ENCODE measurements around the gene LY6G5B.

DNA sequence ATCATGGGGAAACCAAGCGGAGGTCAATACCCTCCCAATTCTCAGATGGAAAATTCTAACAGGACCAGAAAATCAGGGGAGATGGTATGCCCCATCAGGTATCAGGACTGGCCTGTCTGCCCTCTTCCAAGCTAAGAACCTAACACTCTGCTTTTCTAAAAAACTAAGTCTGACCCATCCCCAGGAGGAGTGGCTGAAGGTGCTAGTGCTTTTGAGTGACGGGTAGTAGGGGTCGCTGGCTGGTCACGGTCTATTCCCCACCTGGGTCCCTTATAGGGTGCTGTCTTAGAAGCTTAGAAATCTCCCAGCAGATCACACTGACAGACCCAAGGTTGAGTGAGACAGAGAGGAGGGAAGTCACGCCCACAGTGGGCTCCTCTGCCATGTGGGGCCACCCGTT is 23.8 kb downstream of the LY6G5B start:
- TF ChIP-seq, protein P1, sequence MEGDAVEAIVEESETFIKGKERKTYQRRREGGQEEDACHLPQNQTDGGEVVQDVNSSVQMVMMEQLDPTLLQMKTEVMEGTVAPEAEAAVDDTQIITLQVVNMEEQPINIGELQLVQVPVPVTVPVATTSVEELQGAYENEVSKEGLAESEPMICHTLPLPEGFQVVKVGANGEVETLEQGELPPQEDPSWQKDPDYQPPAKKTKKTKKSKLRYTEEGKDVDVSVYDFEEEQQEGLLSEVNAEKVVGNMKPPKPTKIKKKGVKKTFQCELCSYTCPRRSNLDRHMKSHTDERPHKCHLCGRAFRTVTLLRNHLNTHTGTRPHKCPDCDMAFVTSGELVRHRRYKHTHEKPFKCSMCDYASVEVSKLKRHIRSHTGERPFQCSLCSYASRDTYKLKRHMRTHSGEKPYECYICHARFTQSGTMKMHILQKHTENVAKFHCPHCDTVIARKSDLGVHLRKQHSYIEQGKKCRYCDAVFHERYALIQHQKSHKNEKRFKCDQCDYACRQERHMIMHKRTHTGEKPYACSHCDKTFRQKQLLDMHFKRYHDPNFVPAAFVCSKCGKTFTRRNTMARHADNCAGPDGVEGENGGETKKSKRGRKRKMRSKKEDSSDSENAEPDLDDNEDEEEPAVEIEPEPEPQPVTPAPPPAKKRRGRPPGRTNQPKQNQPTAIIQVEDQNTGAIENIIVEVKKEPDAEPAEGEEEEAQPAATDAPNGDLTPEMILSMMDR (IDR thresholded peaks at IDR 0.05), result no peak
- no peak for TF ChIP-seq POLR2AphosphoS5 (IDR thresholded peaks at IDR 0.05)
